NCI-H2171 treated with DMSO at 0.1 percent for 48 hours (cell line): Measurements from ENCODE around the gene MRPL27.
A peak's percentile ranks its signal among the peaks of the same experiment; 100 is the strongest.
"Not testable (repeated sequence)": the region's sequence is repeated elsewhere in the genome, so short reads cannot be mapped to it uniquely, and the experiment has no call there.

Experiments
- DNase-seq: peaks from one replicate; lab custom pipeline; 2025; lab: John Stamatoyannopoulos, UW

Gene MRPL27

GRCh38 chr17:50345432-50346312 is 27.3 kb downstream of the MRPL27 start, which contains the start of gene XYLT2:
TSS of gene XYLT2 (plus strand) at chr17:50346126. CDS start at chr17:50346141, 15 bp downstream.
- peak; percentile 80 for DNase-seq

- DNase-seq, result no peak
These were observed 28.1 kb downstream of the MRPL27 start for GRCh38 chr17:50344731-50345365.

GRCh38 chr17:50339381-50339780 is 33.6 kb downstream of the MRPL27 start:
- no peak for DNase-seq

DNA sequence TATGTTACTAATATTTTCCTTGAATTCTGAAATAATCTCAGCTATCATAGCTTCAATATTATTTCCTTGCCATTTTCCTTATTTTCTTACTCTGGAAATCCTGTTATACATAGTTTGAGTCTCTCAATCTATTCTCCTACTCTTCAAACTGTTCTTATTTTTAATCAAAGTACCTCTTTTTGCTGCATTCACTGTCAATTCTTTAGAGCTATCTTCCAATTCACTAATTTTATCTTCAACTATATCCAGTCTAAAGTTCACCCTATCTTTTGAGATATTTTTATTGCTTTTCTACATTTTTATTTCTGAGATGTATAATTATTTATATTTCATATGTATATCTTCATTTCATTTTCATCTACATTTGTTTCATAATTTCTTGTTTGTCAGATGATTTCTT is 34.3 kb downstream of the MRPL27 start:
- no peak for DNase-seq

DNA sequence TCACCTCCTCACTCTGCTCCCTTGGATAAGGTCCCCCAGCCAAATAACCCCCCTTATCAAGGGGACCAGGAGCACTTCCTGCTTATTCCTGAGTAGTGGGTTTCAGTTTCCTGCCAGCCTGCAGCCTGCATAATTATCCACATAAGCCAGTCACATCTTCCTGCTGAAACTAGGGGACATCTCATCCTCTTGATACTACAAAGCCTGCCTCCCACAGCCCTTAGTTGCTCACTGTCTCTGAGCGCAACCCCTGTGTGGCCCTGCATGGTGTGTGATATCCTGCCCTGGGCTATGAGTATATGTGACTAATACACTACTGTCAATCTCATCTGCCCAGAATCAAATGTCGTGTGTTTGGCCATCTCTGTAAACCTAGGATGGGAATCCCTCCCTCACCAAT is 35.0 kb downstream of the MRPL27 start:
- no peak for DNase-seq

GRCh38 chr17:50333291-50334057 is 39.5 kb downstream of the MRPL27 start:
- DNase-seq, result not testable (repeated sequence)

DNA sequence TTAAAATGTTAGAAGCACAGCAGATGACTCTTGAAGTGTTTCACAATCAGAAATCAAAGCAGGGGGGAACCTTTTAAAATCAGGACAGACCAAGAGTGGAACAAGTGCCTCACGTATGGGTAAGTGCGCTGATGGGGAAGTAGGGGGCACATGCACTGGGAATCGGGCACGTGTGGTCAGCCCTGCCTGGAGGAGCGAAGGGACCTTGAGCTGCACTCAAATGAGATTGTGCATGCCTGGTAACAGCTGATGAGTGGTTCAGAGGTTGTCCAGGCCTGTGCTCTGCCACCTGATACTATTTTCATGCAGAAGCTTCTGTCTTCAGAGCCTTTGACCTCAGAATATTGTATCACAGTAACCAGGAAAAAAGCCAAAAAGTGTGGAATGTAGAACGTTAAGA is 40.8 kb downstream of the MRPL27 start:
- DNase-seq, result no peak

DNA sequence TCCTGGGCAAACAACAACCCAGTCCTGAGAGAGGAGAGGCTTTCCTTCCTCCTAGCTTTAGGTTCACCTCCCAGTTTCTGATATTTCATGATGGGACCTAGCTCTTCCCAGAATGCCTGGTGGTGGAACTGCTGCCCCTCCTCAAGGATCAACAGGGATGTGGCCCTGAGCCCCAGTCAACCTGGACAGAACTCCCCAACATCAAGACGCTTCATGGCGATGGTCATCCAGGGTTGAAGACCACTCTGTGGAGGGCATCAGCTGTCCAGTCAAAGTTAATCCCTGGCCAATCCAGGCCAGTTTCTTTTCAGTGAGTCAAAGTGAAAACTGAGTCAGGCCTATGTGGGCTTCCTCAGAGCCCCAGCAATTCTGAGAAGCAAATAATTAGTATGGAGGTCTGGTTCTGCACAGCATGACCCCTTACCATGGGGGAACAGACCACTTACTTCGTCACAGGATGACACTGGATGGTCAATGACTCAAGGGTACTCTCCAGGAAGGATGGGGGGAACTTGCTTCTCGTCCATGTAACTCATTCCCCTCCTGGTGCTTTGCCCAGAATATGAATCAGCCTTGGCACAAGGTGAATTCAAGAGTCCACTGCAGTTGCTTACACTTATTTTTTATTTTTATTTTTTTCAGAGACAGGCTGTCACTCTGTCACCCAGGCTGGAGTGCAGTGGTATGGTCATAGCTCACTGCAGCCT is 41.7 kb downstream of the MRPL27 start:
- DNase-seq, result no peak

DNA sequence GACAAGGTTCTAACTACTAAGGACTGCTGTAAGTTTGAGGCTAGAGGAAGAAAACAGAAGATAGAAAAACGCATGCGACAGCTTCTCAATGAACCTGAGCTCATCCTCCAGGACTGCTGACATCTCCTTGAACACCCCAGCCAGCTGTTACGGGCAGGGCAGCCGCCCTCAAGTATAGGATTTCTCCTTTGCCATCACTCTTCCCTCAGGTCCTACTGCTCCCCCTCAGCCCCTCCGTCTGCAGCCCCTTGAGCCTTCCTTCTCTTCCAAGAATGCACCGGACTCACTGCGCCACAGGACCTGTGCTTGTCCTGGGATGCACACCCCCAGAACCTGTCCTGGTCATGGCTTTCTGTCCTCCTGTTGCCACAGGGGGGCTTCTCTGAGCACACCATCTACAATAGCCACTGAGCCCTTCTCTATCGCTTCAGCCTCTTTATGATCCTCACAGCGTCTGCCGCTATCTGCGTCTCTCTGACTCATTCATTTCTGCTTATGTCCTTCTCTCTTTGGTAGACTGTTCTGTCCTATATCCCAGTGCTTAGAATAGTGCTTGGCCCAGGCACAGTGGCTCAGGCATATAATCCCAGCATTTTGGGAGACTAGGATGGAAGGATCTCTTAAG is 42.7 kb downstream of the MRPL27 start:
- no peak for DNase-seq

DNA sequence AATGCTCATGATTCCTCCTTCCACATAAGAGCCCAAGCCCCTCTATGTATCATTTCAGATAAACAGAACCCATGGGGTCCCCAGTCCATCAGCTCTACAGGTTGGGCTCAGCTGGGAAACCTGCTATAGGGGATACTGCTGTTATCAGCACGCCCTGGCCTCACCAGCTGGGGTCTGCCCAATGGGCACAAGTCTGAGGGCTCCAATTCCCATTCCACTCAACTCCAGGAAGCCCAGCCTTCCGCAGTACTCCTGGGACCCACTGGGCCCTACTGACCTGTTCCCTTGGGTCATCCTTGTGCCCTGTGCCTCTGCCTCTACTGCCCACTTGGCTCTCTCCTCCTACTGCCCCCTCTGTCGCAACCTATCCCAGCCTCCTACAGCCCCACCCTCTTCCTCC is 43.3 kb downstream of the MRPL27 start:
- no peak for DNase-seq

- DNase-seq, result peak; percentile 27
These were observed 44.3 kb downstream of the MRPL27 start for GRCh38 chr17:50328363-50329325.

GRCh38 chr17:50326831-50327364 is 46.1 kb downstream of the MRPL27 start:
- no peak for DNase-seq

GRCh38 chr17:50325906-50326305 is 47.1 kb downstream of the MRPL27 start:
- no peak for DNase-seq

GRCh38 chr17:50323060-50323459 is 49.9 kb downstream of the MRPL27 start:
- no peak for DNase-seq

DNA sequence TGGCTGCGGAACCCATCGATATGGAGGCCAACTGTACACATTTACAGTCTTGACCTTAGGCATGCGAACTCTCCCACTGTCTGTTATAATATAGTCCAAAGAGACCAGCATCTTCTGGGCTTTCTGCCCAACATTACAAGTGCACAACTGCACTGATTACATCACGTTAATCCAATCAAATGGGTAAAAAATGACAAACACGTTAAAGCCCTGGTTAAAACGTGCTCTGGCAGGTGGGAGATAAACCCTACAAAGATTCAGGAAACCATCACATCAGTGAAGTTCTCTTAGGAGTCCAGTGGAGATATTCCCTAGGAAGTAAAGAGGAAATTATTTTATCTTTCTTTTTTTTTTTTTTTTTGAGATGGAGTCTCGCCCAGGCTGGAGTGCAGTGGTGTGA is 50.7 kb downstream of the MRPL27 start:
- no peak for DNase-seq

DNA sequence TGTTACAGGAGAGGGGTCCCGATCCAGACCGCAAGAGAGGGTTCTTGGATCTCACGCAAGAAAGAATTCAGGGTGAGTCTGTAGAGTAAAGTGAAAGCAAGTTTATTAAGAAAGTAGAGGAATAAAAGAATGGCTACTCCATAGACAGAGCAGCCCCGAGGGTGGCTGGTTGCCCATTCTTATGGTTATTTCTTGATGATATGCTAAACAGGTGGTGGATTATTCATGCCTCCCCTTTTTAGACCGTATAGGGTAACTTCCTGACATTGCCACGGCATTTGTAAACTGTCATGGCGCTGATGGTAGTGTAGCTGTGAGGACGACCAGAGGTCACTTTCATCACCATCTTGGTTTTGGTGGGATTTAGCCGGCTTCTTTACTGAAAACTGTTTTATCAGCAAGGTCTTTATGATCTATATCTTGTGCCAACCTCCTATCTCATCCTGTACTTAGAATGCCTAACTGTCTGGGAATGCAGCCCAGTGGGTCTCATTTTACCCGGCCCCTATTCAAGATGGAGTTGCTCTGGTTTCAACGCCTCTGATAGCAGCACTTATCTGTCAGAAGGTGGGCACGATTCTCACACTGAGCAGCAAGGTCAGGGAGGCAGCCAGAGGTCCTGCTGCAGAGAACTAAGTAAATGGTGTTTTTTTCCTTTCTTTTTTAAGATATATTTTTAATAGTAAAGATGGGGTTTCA is 53.5 kb downstream of the MRPL27 start:
- no peak for DNase-seq

- peak; percentile 87 for DNase-seq
These were observed 54.3 kb downstream of the MRPL27 start for GRCh38 chr17:50318501-50319285.
